Thyroid gland (tissue), 4 donors: ENCODE data around the gene MAPK1. TPM values are rescaled to one million over a fixed set of nuclear protein-coding genes. Genes with fewer than 3 reads are reported as not detected.

Experiments
- DNase-seq, 2 donors: peaks; one replicate each; pipeline ENCODE4 v3.0.0-alpha.2; 2019
- H3K27ac ChIP-seq, 3 donors: fragments of 200-600 bp; sonication (generic); 1 replicate in 2 of 3; 2 replicates in 1 of 3; pipeline ENCODE4 v1.5.1; 2016 to 2019; ENCODE audit warnings: mild to moderate bottlenecking in 1 of 3, moderate library complexity in 1 of 3
- H3K27me3 ChIP-seq: fragments of 200-600 bp; sonication (generic); one replicate; pipeline ENCODE4 v1.5.1; 2019
- H3K36me3 ChIP-seq, 2 donors: fragments of 200-600 bp; sonication (generic); one replicate each; pipeline ENCODE4 v1.5.1; 2016 to 2019
- H3K4me1 ChIP-seq, 2 donors: fragments of 200-600 bp; sonication (generic); one replicate each; pipeline ENCODE4 v1.5.1; 2017 to 2019
- H3K4me3 ChIP-seq, 3 donors: fragments of 200-600 bp; sonication (generic); replicated peaks in 1 of 3; 1 replicate in 2 of 3; 2 replicates in 1 of 3; pipeline ENCODE4 v1.5.1; 2016; ENCODE audit warnings: mild to moderate bottlenecking in 1 of 3
- H3K9me3 ChIP-seq: fragments of 200-600 bp; sonication (generic); one replicate; pipeline ENCODE4 v1.5.1; 2017
- CTCF ChIP-seq, 6 experiments: fragments of 200-600 bp in 3 of 6; fragments of 450-650 bp in 3 of 6; sonication (generic) in 3 of 6; IDR thresholded peaks; one replicate each; pipeline ENCODE4 v1.5.1; 2016 to 2019; ENCODE audit warnings: antibody characterized with exemption in 6 of 6, mild to moderate bottlenecking in 2 of 6, inconsistent platforms in 1 of 6, moderate library complexity in 1 of 6
- POLR2A ChIP-seq, 2 donors: fragments of 450-650 bp; IDR thresholded peaks; one replicate each; pipeline ENCODE4 v1.6.1; 2017; ENCODE audit warnings: antibody characterized with exemption in 2 of 2, mild to moderate bottlenecking in 2 of 2, moderate library complexity in 1 of 2
- WGBS, 2 donors: methylation state at CpG; one replicate each; pipeline ENCODE4 v1.1.5; 2017; 5-methylcytosine and 5-hydroxymethylcytosine counted together
- intact Hi-C: fragments of 100-400 bp; cut with DNase I; formaldehyde crosslinking; loops from one replicate; pipeline ENCODE4 v1.15.1; 2023
- total RNA-seq, 4 donors: library from RNA; depleted of rRNA; stranded (reverse); fragments of >200 nt; gene quantifications; one replicate each; pipeline ENCODE4 v1.2.3, GENCODE V29; 2016

MAPK1 gene
- total RNA-seq, 4 donors from 2014 or later: 83.1 to 145 (median 97.9) TPM

- Histone ChIP-seq H3K36me3 (no peaks in the 10 kb centered on the region), H3K27me3 (no peaks in the 10 kb centered on the region), H3K27ac (no peak overlapping the region), H3K9me3 (no peaks in the 10 kb centered on the region), H3K4me1 (no peaks in the 10 kb centered on the region), H3K4me3 (no peak overlapping the region)
- no peak for DNase-seq
- intact Hi-C loops: no loop called here
- TF ChIP-seq CTCF (IDR thresholded peaks at IDR 0.05) (no peak), POLR2A (IDR thresholded peaks at IDR 0.05) (no peak)
- 73 to 80% methylated on average over 5 to 6 of the region's 6 CpGs for WGBS, 2 donors
Observed at GRCh38 chr22:21741790-21742189, 125.7 kb downstream of the MAPK1 start.

DNA sequence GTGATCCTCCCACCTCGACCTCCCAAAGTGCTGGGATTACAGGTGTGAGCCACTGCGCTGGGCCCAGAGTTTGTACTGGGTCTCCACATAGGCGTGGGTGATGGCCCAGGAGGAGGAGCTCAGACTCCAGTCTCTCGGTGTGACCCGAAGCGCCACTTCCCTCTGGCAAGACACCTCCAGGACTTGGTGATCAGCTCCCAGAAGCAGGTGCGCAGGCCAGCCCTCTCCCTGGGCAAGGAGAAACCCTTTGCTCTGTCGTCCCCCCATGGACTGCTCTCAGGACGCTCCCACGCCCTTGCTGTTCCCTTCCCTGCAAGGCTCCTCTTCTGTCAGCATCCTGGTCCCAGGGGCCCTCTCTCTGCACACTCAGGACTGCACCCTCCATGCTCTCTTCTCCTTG, 126.4 kb downstream of the MAPK1 start:
- Histone ChIP-seq H3K27me3 (no peaks in the 10 kb centered on the region), H3K9me3 (no peaks in the 10 kb centered on the region), H3K27ac (no peak overlapping the region), H3K4me1 (no peaks in the 10 kb centered on the region), H3K36me3 (no peaks in the 10 kb centered on the region), H3K4me3 (no peak overlapping the region)
- WGBS, 2 donors: 91% methylated on average over 4 to 8 of the region's 10 CpGs
- DNase-seq: no peak
- TF ChIP-seq POLR2A (IDR thresholded peaks at IDR 0.05) (no peak), CTCF (IDR thresholded peaks at IDR 0.05) (no peak)
- intact Hi-C loops: no loop called here

DNA sequence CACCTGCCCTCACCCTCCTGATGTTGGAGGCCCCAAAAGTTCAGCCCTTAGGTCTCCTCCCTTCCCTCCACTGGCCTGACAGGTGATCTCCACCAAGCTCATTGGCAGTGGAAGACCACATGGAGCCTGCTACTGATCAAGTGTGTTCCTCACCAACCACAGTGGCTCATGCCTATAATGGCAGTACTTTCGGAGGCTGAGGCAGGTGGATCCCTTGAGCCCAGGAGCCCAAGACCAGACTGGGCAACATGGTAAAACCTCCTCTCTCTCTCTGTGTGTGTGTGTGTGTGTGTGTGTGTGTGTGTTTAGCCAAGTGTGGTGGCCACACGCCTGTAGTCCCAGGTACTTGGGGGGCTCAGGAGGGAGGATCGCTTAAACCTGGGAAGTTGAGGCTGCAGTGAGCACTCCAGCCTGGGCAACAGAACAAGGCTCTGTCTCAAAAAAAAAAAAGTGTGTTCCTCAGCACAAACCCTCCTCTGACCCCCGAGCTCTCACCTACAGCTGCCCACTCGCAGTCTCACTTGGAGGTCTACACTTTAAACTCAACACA, 127.5 kb downstream of the MAPK1 start:
- no peak for DNase-seq
- Histone ChIP-seq H3K36me3 (no peaks in the 10 kb centered on the region), H3K27ac (no peak overlapping the region), H3K9me3 (no peaks in the 10 kb centered on the region), H3K4me3 (no peak overlapping the region), H3K27me3 (no peaks in the 10 kb centered on the region), H3K4me1 (peaks cover under 1 to 3% of the 10 kb centered on the region in 2 donors)
- intact Hi-C loops: loop anchor here (5.0 to 10.0 kb wide), 2 partner anchors 125 to 197 kb away; partner anchors contain the start of gene MAPK1
- WGBS, 2 donors: 94 to 96% methylated on average over 4 of the region's 5 CpGs
- TF ChIP-seq CTCF (IDR thresholded peaks at IDR 0.05): no peak
- TF ChIP-seq POLR2A (IDR thresholded peaks at IDR 0.05): no peak

DNA sequence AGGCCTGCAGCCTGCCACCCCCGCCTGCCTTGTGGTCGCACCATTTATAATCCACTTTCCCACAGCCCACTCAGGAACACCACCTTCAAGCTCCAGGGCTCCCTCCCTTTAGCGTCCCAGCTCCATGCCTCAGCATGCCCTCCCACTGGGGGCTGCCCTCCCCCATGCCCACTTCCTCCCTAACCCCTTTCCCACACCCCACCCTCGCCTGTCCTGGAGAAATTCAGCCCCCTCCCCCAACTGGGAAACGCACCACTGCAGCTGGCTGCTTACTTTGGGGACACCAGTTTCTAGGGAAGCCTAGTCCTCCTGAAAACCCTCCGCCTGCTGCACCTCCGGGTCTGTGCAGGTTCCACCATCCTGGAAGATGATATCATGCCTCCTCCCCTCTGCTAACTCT, 128.5 kb downstream of the MAPK1 start:
- Histone ChIP-seq H3K27ac (no peak overlapping the region), H3K9me3 (no peaks in the 10 kb centered on the region), H3K4me3 (no peak overlapping the region), H3K27me3 (no peaks in the 10 kb centered on the region), H3K36me3 (no peaks in the 10 kb centered on the region), H3K4me1 (peaks cover 6 to 8% of the 10 kb centered on the region in 2 donors)
- no peak for DNase-seq
- TF ChIP-seq CTCF (IDR thresholded peaks at IDR 0.05) (no peak), POLR2A (IDR thresholded peaks at IDR 0.05) (no peak)
- 58 to 59% methylated on average over 7 of the region's 7 CpGs for WGBS, 2 donors
- intact Hi-C loops: loop anchor here (5.0 to 10.0 kb wide), 2 partner anchors 126 to 198 kb away; partner anchors contain the start of gene MAPK1

DNA sequence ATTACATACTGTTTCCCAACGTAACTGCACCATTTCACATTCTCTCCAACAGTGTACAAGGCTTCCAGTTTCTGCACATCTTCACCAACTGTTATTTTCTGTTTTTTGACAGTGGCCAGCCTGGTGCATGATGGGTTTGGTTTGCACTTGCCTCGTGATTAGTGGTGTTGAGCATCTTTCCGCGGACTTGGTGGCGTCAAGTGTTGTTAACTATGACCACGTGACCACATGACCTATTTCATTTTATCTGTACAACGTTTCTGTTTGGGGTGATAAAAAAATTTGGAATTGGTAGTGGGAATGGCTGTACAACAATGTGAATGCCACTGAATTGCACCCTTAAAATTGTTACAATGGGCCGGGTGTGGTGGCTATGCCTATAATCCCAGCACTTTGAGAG, 129.4 kb downstream of the MAPK1 start:
- TF ChIP-seq CTCF (IDR thresholded peaks at IDR 0.05): no peak
- no peak for TF ChIP-seq POLR2A (IDR thresholded peaks at IDR 0.05)
- Histone ChIP-seq H3K4me3 (no peak overlapping the region), H3K4me1 (peaks cover 6 to 8% of the 10 kb centered on the region in 2 donors), H3K36me3 (no peaks in the 10 kb centered on the region), H3K27ac (no peak overlapping the region), H3K27me3 (no peaks in the 10 kb centered on the region), H3K9me3 (no peaks in the 10 kb centered on the region)
- intact Hi-C loops: loop anchor here (5.0 to 10.0 kb wide), 2 partner anchors 127 to 199 kb away; partner anchors contain the start of gene MAPK1
- no peak for DNase-seq
- WGBS, 2 donors: 87 to 88% methylated on average over 8 of the region's 8 CpGs
